HepG2 (cell line): ENCODE data around the gene EGR1. TPM values are rescaled to one million over a fixed set of nuclear protein-coding genes. Genes with fewer than 3 reads are reported as not detected.

ENCODE experiments used
- ATF1 ChIP-seq: IDR thresholded peaks from 2 replicates; pipeline ENCODE4 v1.6.1; 2016; ENCODE audit warnings: mild to moderate bottlenecking, control low read depth
- CREB1 ChIP-seq, 2 experiments: fragments of 450-650 bp in 1 of 2; IDR thresholded peaks; 2 replicates each; pipeline ENCODE4 v1.6.1; 2016 to 2017; ENCODE audit warnings: control low read depth in 1 of 2, mild to moderate bottlenecking in 1 of 2, missing compliant biosample characterization in 1 of 2, missing genetic modification characterization in 1 of 2
- CREM ChIP-seq, 2 experiments: sonication (generic) in 1 of 2; formaldehyde crosslinking in 1 of 2; IDR thresholded peaks; 2 replicates each; pipeline versions ENCODE4 v1.4.0 to v1.6.1; 2016 to 2020; ENCODE audit warnings: antibody characterized with exemption in 1 of 2, mild to moderate bottlenecking in 1 of 2, missing genetic modification reagents in 1 of 2
- KLF16 ChIP-seq, 2 experiments: sonication (generic) in 1 of 2; formaldehyde crosslinking in 1 of 2; IDR thresholded peaks; 2 replicates each; pipeline versions ENCODE4 v1.6.1 to v1.8.0; 2016 to 2023; ENCODE audit warnings: missing genetic modification reagents in 2 of 2, missing compliant biosample characterization in 1 of 2
- MEIS1 ChIP-seq: sonication (generic); formaldehyde crosslinking; IDR thresholded peaks from 2 replicates; pipeline ENCODE4 v1.9.0; 2021; ENCODE audit warnings: mild to moderate bottlenecking, missing genetic modification reagents, moderate library complexity, borderline replicate concordance
- NONO ChIP-seq, 2 experiments: fragments of 450-650 bp in 1 of 2; sonication (generic) in 1 of 2; formaldehyde crosslinking in 1 of 2; IDR thresholded peaks in 1 of 2; conservative IDR thresholded peaks in 1 of 2; 2 replicates each; pipeline versions ENCODE4 v1.6.1 to v1.8.0; 2017 to 2022; ENCODE audit warnings: mild to moderate bottlenecking in 1 of 2, missing genetic modification reagents in 1 of 2, moderate library complexity in 1 of 2
- PATZ1 ChIP-seq: sonication (generic); formaldehyde crosslinking; IDR thresholded peaks from 2 replicates; pipeline ENCODE4 v1.4.0; 2020; ENCODE audit warnings: missing genetic modification reagents
- PLSCR1 ChIP-seq: sonication (generic); formaldehyde crosslinking; IDR thresholded peaks from 2 replicates; pipeline ENCODE4 v1.5.0; 2020; ENCODE audit warnings: missing genetic modification reagents, mild to moderate bottlenecking, borderline replicate concordance
- POLR2A ChIP-seq, 2 experiments: IDR thresholded peaks; 2 replicates each; pipeline ENCODE4 v1.6.1; 2011; ENCODE audit warnings: low read depth in 2 of 2, low read length in 2 of 2, mild to moderate bottlenecking in 1 of 2, moderate library complexity in 1 of 2; ENCODE audit not compliant: insufficient read depth in 1 of 2
- SIN3A ChIP-seq: IDR thresholded peaks from 2 replicates; pipeline ENCODE4 v1.6.1; 2011; ENCODE audit warnings: low read depth, mild to moderate bottlenecking, control low read depth, low read length, borderline replicate concordance
- SP1 ChIP-seq, 2 experiments: fragments of 450-650 bp in 1 of 2; sonication (generic) in 1 of 2; formaldehyde crosslinking in 1 of 2; IDR thresholded peaks; 2 replicates each; pipeline versions ENCODE4 v1.4.0 to v1.6.1; 2016 to 2020; ENCODE audit warnings: missing genetic modification reagents in 1 of 2
- SRF ChIP-seq: IDR thresholded peaks from 2 replicates; pipeline ENCODE4 v1.6.1; 2011; ENCODE audit warnings: mild to moderate bottlenecking, low read depth, low read length, moderate library complexity
- ZBTB3 ChIP-seq: sonication (generic); formaldehyde crosslinking; IDR thresholded peaks from 2 replicates; pipeline ENCODE4 v1.4.0; 2020; ENCODE audit warnings: low read depth, mild to moderate bottlenecking, moderate library complexity, missing genetic modification reagents, borderline replicate concordance
- ZBTB39 ChIP-seq: sonication (generic); formaldehyde crosslinking; IDR thresholded peaks from 2 replicates; pipeline ENCODE4 v1.5.0; 2020; ENCODE audit warnings: missing genetic modification reagents
- ZNF333 ChIP-seq: sonication (generic); formaldehyde crosslinking; IDR thresholded peaks from 2 replicates; pipeline ENCODE4 v1.4.0; 2020; ENCODE audit warnings: mild to moderate bottlenecking, missing genetic modification reagents, borderline replicate concordance
- ZNF562 ChIP-seq: sonication (generic); formaldehyde crosslinking; IDR thresholded peaks from 2 replicates; pipeline ENCODE4 v1.8.0; 2022; ENCODE audit warnings: missing genetic modification reagents, borderline replicate concordance
- ZNF607 ChIP-seq: sonication (generic); formaldehyde crosslinking; IDR thresholded peaks from 2 replicates; pipeline ENCODE4 v1.5.1; 2020; ENCODE audit warnings: missing genetic modification reagents, mild to moderate bottlenecking, borderline replicate concordance
- ZNF652 ChIP-seq: IDR thresholded peaks from 2 replicates; pipeline ENCODE4 v1.6.1; 2016; ENCODE audit warnings: low read depth, borderline replicate concordance
- ZNF772 ChIP-seq: sonication (generic); formaldehyde crosslinking; IDR thresholded peaks from 2 replicates; pipeline ENCODE4 v1.5.0; 2020; ENCODE audit warnings: mild to moderate bottlenecking, missing genetic modification reagents
- polyA plus RNA-seq, 8 experiments: library from polyadenylated mRNA; depleted of rRNA in 3 of 8; stranded (reverse) in 7 of 8; unstranded in 1 of 8; fragments of >200 nt; fragmentation: Illumina TruSeq in 4 of 8; extraction: Trizol in 4 of 8; gene quantifications; 2 replicates each; pipeline versions ENCODE4 v1.2.1 to v1.2.3, GENCODE V29; 2011 to 2016; ENCODE audit warnings: low read depth in 4 of 8, missing spikeins in 1 of 8, mixed read lengths in 1 of 8; ENCODE audit not compliant: insufficient read depth in 1 of 8
- total RNA-seq, 5 experiments: library from RNA; depleted of rRNA; stranded (reverse); fragments of >200 nt; fragmentation: Illumina TruSeq; extraction: Trizol; gene quantifications; 2 replicates each; pipeline ENCODE4 v1.2.3, GENCODE V29; 2016; ENCODE audit warnings: low read depth in 1 of 5

Gene EGR1
- total and polyA plus RNA-seq, 2 of the 13 experiments (the other 11 are each of a cell fraction or from before 2014, with no cell fraction given): 4.1 to 4.5 TPM

- TF ChIP-seq PATZ1 (peak; percentile 41; the same call in 1 of the 2 replicates), SP1 (IDR thresholded peaks at IDR 0.05) (no peak), SP1 (CRISPR knock-in tag; IDR thresholded peaks at IDR 0.05) (peak; percentile 75), ZNF333 (CRISPR knock-in tag) (peak; percentile 91; the same call in 1 of the 2 replicates), SRF (peak; percentile 99), ZNF562 (CRISPR knock-in tag) (no peak), CREB1 (IDR thresholded peaks at IDR 0.05) (peak; percentile 93), CREB1 (CRISPR knock-in tag; IDR thresholded peaks at IDR 0.05) (peak; percentile 89), NONO (IDR thresholded peaks at IDR 0.05) (no peak), NONO (CRISPR knock-in tag; conservative IDR thresholded peaks at IDR 0.05) (0 out of 2 replicates have a peak, but pooled peaks have one; percentile 34), PLSCR1 (CRISPR knock-in tag) (no peak), ZBTB39 (peak; percentile 22; the same call in 1 of the 2 replicates), ZNF652 (no peak), CREM (IDR thresholded peaks at IDR 0.05) (peak; percentile 86), CREM (CRISPR knock-in tag; IDR thresholded peaks at IDR 0.05) (0 out of 2 replicates have a peak, but pooled peaks have one; percentile 9), POLR2A (IDR thresholded peaks at IDR 0.05; ENCODE audit: insufficient read depth in 1 of 2, low read depth in 2 of 2, low read length in 2 of 2) (peak in 1 of 2 experiments; percentile 83; a peak in 2 of 4 replicates), KLF16 (CRISPR knock-in tag; IDR thresholded peaks at IDR 0.05) (no peak), ZBTB3 (CRISPR knock-in tag) (0 out of 2 replicates have a peak, but pooled peaks have one; percentile 55), MEIS1 (0 out of 2 replicates have a peak, but pooled peaks have one; percentile 20), ZNF607 (peak; percentile 21; the same call in 1 of the 2 replicates), ZNF772 (CRISPR knock-in tag) (no peak), ATF1 (CRISPR knock-in tag) (peak; percentile 81), SIN3A (0 out of 2 replicates have a peak, but pooled peaks have one; percentile 11)
Observed at GRCh38 chr5:138465261-138466124, at the start of gene EGR1 (continued).
